DND-41 (cell line): ENCODE results near the gene DGKB.

Experiments
- ATAC-seq: fragments of 200-7000 bp; cut with Tn5 transposase; 3 replicates; pipeline ENCODE4 v1.9.1; 2021; ENCODE audit warnings: low read depth; ENCODE audit not compliant: insufficient read depth
- DNase-seq: peaks from one replicate; pipeline ENCODE4 v3.0.0-alpha.2; 2020
- H2AFZ ChIP-seq: 2 replicates; pipeline ENCODE4 v1.6.0; 2012; ENCODE audit warnings: low read depth, low read length
- H3K27ac ChIP-seq: 2 replicates; pipeline ENCODE4 v1.5.1; 2012; ENCODE audit warnings: low read length, inconsistent platforms
- H3K27me3 ChIP-seq: fragments of 200-600 bp; sonication (generic); 2 replicates; pipeline ENCODE4 v1.6.0; 2012; ENCODE audit warnings: low read length, mild to moderate bottlenecking, inconsistent platforms; ENCODE audit not compliant: insufficient read depth, poor library complexity
- H3K36me3 ChIP-seq: 2 replicates; pipeline ENCODE4 v1.5.1; 2012; ENCODE audit warnings: low read length, inconsistent platforms; ENCODE audit not compliant: insufficient read depth
- H3K4me1 ChIP-seq: 2 replicates; pipeline ENCODE4 v1.5.1; 2012; ENCODE audit warnings: mild to moderate bottlenecking, low read length; ENCODE audit not compliant: insufficient read depth
- H3K4me2 ChIP-seq: 2 replicates; pipeline ENCODE4 v1.6.0; 2012; ENCODE audit warnings: mild to moderate bottlenecking, moderate library complexity, low read length, inconsistent platforms; ENCODE audit not compliant: insufficient read depth
- H3K4me3 ChIP-seq, 2 experiments: fragments of 200-600 bp in 1 of 2; shearing (Covaris generic) in 1 of 2; 2 replicates each; pipeline ENCODE4 v1.5.1; 2012 to 2016; ENCODE audit warnings: inconsistent platforms in 2 of 2, low read length in 2 of 2, mild to moderate bottlenecking in 2 of 2, low read depth in 1 of 2, moderate library complexity in 1 of 2
- H3K79me2 ChIP-seq: 2 replicates; pipeline ENCODE4 v1.6.0; 2012; ENCODE audit warnings: low read length, inconsistent platforms; ENCODE audit not compliant: insufficient read depth
- H3K9ac ChIP-seq: 2 replicates; pipeline ENCODE4 v1.6.0; 2012; ENCODE audit warnings: low read depth, mild to moderate bottlenecking, inconsistent platforms, low read length, moderate library complexity
- H3K9me3 ChIP-seq: 2 replicates; pipeline ENCODE4 v1.5.1; 2012; ENCODE audit warnings: low read length, moderate library complexity, mild to moderate bottlenecking, inconsistent platforms; ENCODE audit not compliant: insufficient read depth, severe bottlenecking
- H4K20me1 ChIP-seq: 2 replicates; pipeline ENCODE4 v1.6.0; 2012; ENCODE audit warnings: low read length; ENCODE audit not compliant: insufficient read depth
- EZH2 ChIP-seq: IDR thresholded peaks from 3 replicates; pipeline ENCODE4 v1.6.1; 2012; ENCODE audit warnings: borderline replicate concordance, low read depth, mild to moderate bottlenecking, moderate library complexity, low read length, inconsistent platforms; ENCODE audit not compliant: severe bottlenecking
- TF ChIP-seq, protein P1 (sequence below): IDR thresholded peaks from 2 replicates; pipeline ENCODE4 v1.5.1; 2012; ENCODE audit warnings: borderline replicate concordance, low read length, moderate library complexity, mild to moderate bottlenecking; ENCODE audit not compliant: poor library complexity, severe bottlenecking; ENCODE audit errors: extremely low read depth

The DGKB gene

DNA sequence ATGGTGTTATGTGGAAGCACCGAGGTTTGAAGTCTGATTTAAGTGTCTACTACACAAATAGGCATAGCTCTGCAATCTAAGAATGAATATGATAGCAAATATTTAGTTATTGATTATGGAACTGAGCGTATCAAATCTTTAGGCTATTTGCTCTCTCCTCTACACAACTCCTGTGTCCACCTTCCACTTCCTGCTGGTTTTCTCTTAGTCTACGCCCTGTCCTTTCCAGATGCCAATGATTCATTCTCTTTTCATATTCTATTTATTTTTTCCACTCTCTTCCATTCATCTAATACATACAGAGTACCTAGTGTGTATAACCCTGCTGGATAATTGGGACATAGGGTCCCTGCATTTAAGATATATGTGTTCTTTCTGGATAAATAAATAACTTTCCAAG, 83.7 kb downstream of the DGKB start:
- no peaks in the 10 kb centered on the region for H3K9me3 ChIP-seq
- no peak overlapping the region for H3K4me3 ChIP-seq
- H4K20me1 ChIP-seq, result no peaks in the 10 kb centered on the region
- ATAC-seq (no peak), DNase-seq (no peak)
- H2AFZ ChIP-seq, result no peak overlapping the region
- no peaks in the 10 kb centered on the region for H3K27me3 ChIP-seq
- H3K36me3 ChIP-seq, result no peaks in the 10 kb centered on the region
- no peak overlapping the region for H3K27ac ChIP-seq
- TF ChIP-seq, protein P1, sequence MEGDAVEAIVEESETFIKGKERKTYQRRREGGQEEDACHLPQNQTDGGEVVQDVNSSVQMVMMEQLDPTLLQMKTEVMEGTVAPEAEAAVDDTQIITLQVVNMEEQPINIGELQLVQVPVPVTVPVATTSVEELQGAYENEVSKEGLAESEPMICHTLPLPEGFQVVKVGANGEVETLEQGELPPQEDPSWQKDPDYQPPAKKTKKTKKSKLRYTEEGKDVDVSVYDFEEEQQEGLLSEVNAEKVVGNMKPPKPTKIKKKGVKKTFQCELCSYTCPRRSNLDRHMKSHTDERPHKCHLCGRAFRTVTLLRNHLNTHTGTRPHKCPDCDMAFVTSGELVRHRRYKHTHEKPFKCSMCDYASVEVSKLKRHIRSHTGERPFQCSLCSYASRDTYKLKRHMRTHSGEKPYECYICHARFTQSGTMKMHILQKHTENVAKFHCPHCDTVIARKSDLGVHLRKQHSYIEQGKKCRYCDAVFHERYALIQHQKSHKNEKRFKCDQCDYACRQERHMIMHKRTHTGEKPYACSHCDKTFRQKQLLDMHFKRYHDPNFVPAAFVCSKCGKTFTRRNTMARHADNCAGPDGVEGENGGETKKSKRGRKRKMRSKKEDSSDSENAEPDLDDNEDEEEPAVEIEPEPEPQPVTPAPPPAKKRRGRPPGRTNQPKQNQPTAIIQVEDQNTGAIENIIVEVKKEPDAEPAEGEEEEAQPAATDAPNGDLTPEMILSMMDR, result no peak
- TF ChIP-seq EZH2, result no peak
- no peaks in the 10 kb centered on the region for H3K4me1 ChIP-seq
- H3K9ac ChIP-seq, result no peak overlapping the region
- no peaks in the 10 kb centered on the region for H3K79me2 ChIP-seq
- H3K4me2 ChIP-seq, result no peak overlapping the region

DNA sequence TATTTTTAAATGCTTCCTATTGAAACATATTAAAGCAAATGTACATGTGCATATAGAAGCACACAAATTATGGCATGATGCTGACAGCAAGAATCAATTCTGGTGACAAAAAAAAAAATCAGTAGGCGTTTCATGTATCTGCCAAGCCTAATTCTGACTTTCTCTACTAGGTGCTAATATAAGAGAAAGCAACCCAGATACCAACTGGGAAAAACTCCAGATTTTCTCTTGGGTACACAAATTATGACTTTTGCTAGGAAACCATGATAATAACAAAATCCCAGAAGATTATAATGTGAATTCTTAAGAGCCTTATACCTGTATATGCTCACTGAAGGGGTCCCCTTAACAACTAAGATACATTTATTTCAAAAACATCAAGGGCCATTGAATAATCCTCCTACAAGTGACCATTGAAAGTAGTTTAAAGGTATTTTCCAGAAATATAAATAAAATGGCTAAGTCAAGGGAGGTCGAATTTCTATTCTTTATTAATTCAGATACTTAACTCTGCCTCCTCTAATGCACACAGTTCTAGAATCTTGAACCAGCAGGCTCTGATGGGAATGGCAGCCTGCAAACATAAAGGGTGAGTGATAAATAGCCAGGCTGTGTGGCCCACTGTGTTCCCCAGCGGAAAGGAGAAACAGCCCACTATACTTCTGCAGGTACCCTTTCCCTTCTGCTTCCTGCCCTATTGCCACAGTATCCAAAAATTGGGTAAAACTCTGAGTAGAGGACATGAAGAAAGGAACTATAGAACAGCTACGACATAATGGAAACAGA, 84.5 kb downstream of the DGKB start:
- no peaks in the 10 kb centered on the region for H3K27me3 ChIP-seq
- H3K79me2 ChIP-seq, result no peaks in the 10 kb centered on the region
- no peaks in the 10 kb centered on the region for H3K4me1 ChIP-seq
- no peak overlapping the region for H3K9ac ChIP-seq
- H3K9me3 ChIP-seq, result no peaks in the 10 kb centered on the region
- no peak overlapping the region for H3K27ac ChIP-seq
- no peak overlapping the region for H2AFZ ChIP-seq
- DNase-seq, result no peak
- no peaks in the 10 kb centered on the region for H3K36me3 ChIP-seq
- H4K20me1 ChIP-seq, result no peaks in the 10 kb centered on the region
- no peak overlapping the region for H3K4me2 ChIP-seq
- H3K4me3 ChIP-seq, result no peak overlapping the region
- no peak for ATAC-seq
- TF ChIP-seq, protein P1, result no peak
- TF ChIP-seq EZH2, result no peak

DNA sequence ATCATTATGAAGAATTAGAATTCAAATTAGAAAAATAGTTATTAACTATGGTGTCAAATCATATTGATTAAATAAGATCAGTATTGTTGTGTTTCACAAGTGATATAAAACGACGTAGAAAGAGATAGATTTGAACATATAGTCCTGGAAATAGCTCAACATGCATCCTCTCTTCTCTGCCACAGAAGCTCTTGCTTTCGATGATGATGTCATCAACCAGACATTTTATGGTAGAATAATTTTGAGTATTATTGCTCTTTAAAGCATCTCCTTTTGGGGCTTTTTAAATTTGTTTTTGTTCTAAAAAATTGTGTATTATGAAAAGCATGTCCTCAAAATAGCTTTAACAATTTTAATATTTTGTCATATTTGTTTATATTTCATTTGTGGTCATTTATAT, 95.0 kb downstream of the DGKB start:
- no peak overlapping the region for H3K4me2 ChIP-seq

More for the DNA sequence above, 95.0 kb downstream of the DGKB start:
- Histone ChIP-seq H3K27ac (no peak overlapping the region), H3K4me1 (no peaks in the 10 kb centered on the region), H4K20me1 (no peaks in the 10 kb centered on the region), H3K4me3 (no peak overlapping the region), H3K9ac (no peak overlapping the region), H3K27me3 (no peaks in the 10 kb centered on the region), H3K9me3 (no peaks in the 10 kb centered on the region), H3K36me3 (no peaks in the 10 kb centered on the region), H2AFZ (no peak overlapping the region), H3K79me2 (no peaks in the 10 kb centered on the region)
- ATAC-seq (no peak), DNase-seq (no peak)
- TF ChIP-seq EZH2, result no peak
- TF ChIP-seq, protein P1, result no peak
